ENCODE measurements around the gene BCAS4.

The BCAS4 gene

DNA sequence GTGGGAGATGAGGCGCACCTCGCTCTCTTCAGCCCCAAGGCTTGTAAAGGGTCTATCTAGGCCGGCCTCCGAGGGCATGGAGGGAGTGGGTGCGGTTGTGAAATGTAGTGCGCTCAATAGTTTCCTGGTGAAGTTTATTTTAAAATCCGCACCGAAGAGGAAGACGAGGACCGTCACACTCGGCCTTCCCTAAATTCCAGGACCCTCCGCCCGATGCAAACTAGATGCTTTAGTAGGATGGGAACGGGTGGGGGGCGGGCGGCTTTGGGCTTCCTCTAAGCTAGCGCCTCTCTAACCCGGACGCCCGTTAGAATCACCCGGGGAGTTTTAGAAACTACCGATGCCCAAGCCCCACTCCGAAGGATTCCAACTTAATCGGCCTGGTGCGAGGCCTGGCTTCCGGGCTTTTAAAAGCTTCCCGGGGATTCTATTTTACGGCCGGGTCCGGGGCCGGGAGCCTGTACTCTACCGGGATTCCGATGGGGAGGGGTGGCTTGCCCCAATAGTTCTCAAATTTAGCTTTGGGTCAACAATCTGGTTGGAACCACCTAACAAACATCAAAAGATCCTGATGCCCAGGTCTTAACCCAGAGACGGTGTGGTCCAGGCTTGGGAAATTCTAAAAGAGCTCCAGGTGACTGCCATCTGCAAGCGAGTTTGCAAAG, 548 bp upstream of the BCAS4 start:
- no peak overlapping the region for H3K18ac ChIP-seq (ENCODE audit: low read length)
- peak overlapping the region; percentile 26 to 95 for H3K4me3 ChIP-seq (ENCODE audit: low read length in 2 of 2)
- H3K23ac ChIP-seq (ENCODE audit: low read depth, low read length, poor library complexity): no peak overlapping the region
- H3K27ac ChIP-seq (replicated peaks; ENCODE audit: low read length): no peak overlapping the region
- peak overlapping the region; percentile 97 for H2AFZ ChIP-seq (ENCODE audit: low read length)
- H3K79me1 ChIP-seq (ENCODE audit: low read depth, low read length): peaks cover 3% of the 10 kb centered on the region
- no peak overlapping the region for H2BK12ac ChIP-seq (ENCODE audit: low read length)
- no peak overlapping the region for H2BK5ac ChIP-seq (ENCODE audit: low read length)
- H3K4me2 ChIP-seq (ENCODE audit: insufficient read depth, low read length, poor library complexity, severe bottlenecking): peak overlapping the region; percentile 71
- H2AK5ac ChIP-seq (ENCODE audit: low read depth, low read length): no peak overlapping the region
- DNase-seq (ENCODE audit: low spot score): no peak
- no peaks in the 10 kb centered on the region for H3K27me3 ChIP-seq (ENCODE audit: control insufficient read depth in 3 of 3, insufficient read depth in 3 of 3, low read depth in 1 of 3, low read length in 3 of 3)
- H3K4ac ChIP-seq (ENCODE audit: low read length): no peak overlapping the region
- H3K14ac ChIP-seq (ENCODE audit: low read length): no peak overlapping the region
- H3K9ac ChIP-seq (ENCODE audit: low read depth, low read length, poor library complexity): no peak overlapping the region
- no peak overlapping the region for H4K91ac ChIP-seq (ENCODE audit: low read depth, low read length, poor library complexity)
- H2BK15ac ChIP-seq (ENCODE audit: low read length): no peak overlapping the region
- H4K8ac ChIP-seq (ENCODE audit: low read depth, low read length): no peak overlapping the region
- peaks cover 5 to 9% of the 10 kb centered on the region in 2 donors for H3K4me1 ChIP-seq (ENCODE audit: control insufficient read depth in 2 of 2, insufficient read depth in 1 of 2, low read depth in 1 of 2, low read length in 2 of 2)
- no peaks in the 10 kb centered on the region for H3K9me3 ChIP-seq (replicated peaks in 1 of 2; ENCODE audit: control insufficient read depth in 2 of 2, insufficient read depth in 1 of 2, low read depth in 1 of 2, low read length in 2 of 2)
- no peaks in the 10 kb centered on the region for H3K36me3 ChIP-seq (replicated peaks in 1 of 2; ENCODE audit: control insufficient read depth in 2 of 2, insufficient read depth in 2 of 2, low read length in 2 of 2)
- no CpG with 5 or more reads among the region's 35 CpGs for WGBS, 2 donors (ENCODE audit: extremely low coverage in 2 of 2, insufficient read length in 2 of 2, insufficient replicate concordance in 1 of 2)
- no peak overlapping the region for H2BK120ac ChIP-seq (ENCODE audit: low read depth, low read length)

- Histone ChIP-seq H3K23ac (ENCODE audit: low read depth, low read length, poor library complexity) (no peak overlapping the region), H3K9me3 (replicated peaks in 1 of 2; ENCODE audit: control insufficient read depth in 2 of 2, insufficient read depth in 1 of 2, low read depth in 1 of 2, low read length in 2 of 2) (no peaks in the 10 kb centered on the region), H3K4me1 (ENCODE audit: control insufficient read depth in 2 of 2, insufficient read depth in 1 of 2, low read depth in 1 of 2, low read length in 2 of 2) (peaks cover 1 to 2% of the 10 kb centered on the region in 2 donors), H3K79me1 (ENCODE audit: low read depth, low read length) (peaks cover 5% of the 10 kb centered on the region), H2BK12ac (ENCODE audit: low read length) (no peak overlapping the region), H2AFZ (ENCODE audit: low read length) (no peak overlapping the region), H3K27ac (replicated peaks; ENCODE audit: low read length) (no peak overlapping the region), H4K91ac (ENCODE audit: low read depth, low read length, poor library complexity) (no peak overlapping the region), H2BK15ac (ENCODE audit: low read length) (no peak overlapping the region), H2BK120ac (ENCODE audit: low read depth, low read length) (no peak overlapping the region), H2BK5ac (ENCODE audit: low read length) (no peak overlapping the region), H3K14ac (ENCODE audit: low read length) (no peak overlapping the region), H3K36me3 (replicated peaks in 1 of 2; ENCODE audit: control insufficient read depth in 2 of 2, insufficient read depth in 2 of 2, low read length in 2 of 2) (no peaks in the 10 kb centered on the region), H3K18ac (ENCODE audit: low read length) (no peak overlapping the region), H3K27me3 (ENCODE audit: control insufficient read depth in 3 of 3, insufficient read depth in 3 of 3, low read depth in 1 of 3, low read length in 3 of 3) (no peaks in the 10 kb centered on the region), H2AK5ac (ENCODE audit: low read depth, low read length) (no peak overlapping the region), H4K8ac (ENCODE audit: low read depth, low read length) (no peak overlapping the region), H3K4ac (ENCODE audit: low read length) (no peak overlapping the region), H3K4me3 (ENCODE audit: low read length in 2 of 2) (no peak overlapping the region), H3K4me2 (ENCODE audit: insufficient read depth, low read length, poor library complexity, severe bottlenecking) (no peak overlapping the region), H3K9ac (ENCODE audit: low read depth, low read length, poor library complexity) (no peak overlapping the region)
- WGBS, 2 donors (ENCODE audit: extremely low coverage in 2 of 2, insufficient read length in 2 of 2, insufficient replicate concordance in 1 of 2): no CpG with 5 or more reads among the region's 4 CpGs
- DNase-seq (ENCODE audit: low spot score): no peak
Measured at GRCh38 chr20:50797142-50797541, 2.3 kb downstream of the BCAS4 start.

GRCh38 chr20:50798650-50799049, 3.8 kb downstream of the BCAS4 start:
- DNase-seq (ENCODE audit: low spot score): no peak
- no peak overlapping the region for H3K4me2 ChIP-seq (ENCODE audit: insufficient read depth, low read length, poor library complexity, severe bottlenecking)
- peaks cover 5% of the 10 kb centered on the region for H3K79me1 ChIP-seq (ENCODE audit: low read depth, low read length)
- WGBS, 2 donors (ENCODE audit: extremely low coverage in 2 of 2, insufficient read length in 2 of 2, insufficient replicate concordance in 1 of 2): no CpG with 5 or more reads among the region's 7 CpGs
- no peak overlapping the region for H4K8ac ChIP-seq (ENCODE audit: low read depth, low read length)
- H3K4ac ChIP-seq (ENCODE audit: low read length): no peak overlapping the region
- H3K4me3 ChIP-seq (ENCODE audit: low read length in 2 of 2): no peak overlapping the region
- H3K4me1 ChIP-seq (ENCODE audit: control insufficient read depth in 2 of 2, insufficient read depth in 1 of 2, low read depth in 1 of 2, low read length in 2 of 2): peaks cover 1 to 2% of the 10 kb centered on the region in 2 donors
- no peak overlapping the region for H3K14ac ChIP-seq (ENCODE audit: low read length)
- no peak overlapping the region for H3K9ac ChIP-seq (ENCODE audit: low read depth, low read length, poor library complexity)
- no peak overlapping the region for H4K91ac ChIP-seq (ENCODE audit: low read depth, low read length, poor library complexity)
- no peaks in the 10 kb centered on the region for H3K36me3 ChIP-seq (replicated peaks in 1 of 2; ENCODE audit: control insufficient read depth in 2 of 2, insufficient read depth in 2 of 2, low read length in 2 of 2)
- H2BK120ac ChIP-seq (ENCODE audit: low read depth, low read length): no peak overlapping the region
- H2BK5ac ChIP-seq (ENCODE audit: low read length): no peak overlapping the region
- H3K23ac ChIP-seq (ENCODE audit: low read depth, low read length, poor library complexity): no peak overlapping the region
- H3K27me3 ChIP-seq (ENCODE audit: control insufficient read depth in 3 of 3, insufficient read depth in 3 of 3, low read depth in 1 of 3, low read length in 3 of 3): no peaks in the 10 kb centered on the region
- no peaks in the 10 kb centered on the region for H3K9me3 ChIP-seq (replicated peaks in 1 of 2; ENCODE audit: control insufficient read depth in 2 of 2, insufficient read depth in 1 of 2, low read depth in 1 of 2, low read length in 2 of 2)
- H2BK15ac ChIP-seq (ENCODE audit: low read length): no peak overlapping the region
- H2AFZ ChIP-seq (ENCODE audit: low read length): no peak overlapping the region
- H2BK12ac ChIP-seq (ENCODE audit: low read length): peak overlapping the region; percentile 24
- H2AK5ac ChIP-seq (ENCODE audit: low read depth, low read length): no peak overlapping the region
- H3K27ac ChIP-seq (replicated peaks; ENCODE audit: low read length): no peak overlapping the region
- no peak overlapping the region for H3K18ac ChIP-seq (ENCODE audit: low read length)

- H3K27ac ChIP-seq (replicated peaks; ENCODE audit: low read length): no peak overlapping the region
- H3K9ac ChIP-seq (ENCODE audit: low read depth, low read length, poor library complexity): no peak overlapping the region
- H4K91ac ChIP-seq (ENCODE audit: low read depth, low read length, poor library complexity): no peak overlapping the region
- no peak overlapping the region for H4K8ac ChIP-seq (ENCODE audit: low read depth, low read length)
- no CpG with 5 or more reads among the region's 13 CpGs for WGBS, 2 donors (ENCODE audit: extremely low coverage in 2 of 2, insufficient read length in 2 of 2, insufficient replicate concordance in 1 of 2)
- H3K4me1 ChIP-seq (ENCODE audit: control insufficient read depth in 2 of 2, insufficient read depth in 1 of 2, low read depth in 1 of 2, low read length in 2 of 2): peaks cover 0 to 1% of the 10 kb centered on the region in 2 donors
- H3K9me3 ChIP-seq (replicated peaks in 1 of 2; ENCODE audit: control insufficient read depth in 2 of 2, insufficient read depth in 1 of 2, low read depth in 1 of 2, low read length in 2 of 2): no peaks in the 10 kb centered on the region
- no peak overlapping the region for H2BK15ac ChIP-seq (ENCODE audit: low read length)
- H3K36me3 ChIP-seq (replicated peaks in 1 of 2; ENCODE audit: control insufficient read depth in 2 of 2, insufficient read depth in 2 of 2, low read length in 2 of 2): no peaks in the 10 kb centered on the region
- H3K18ac ChIP-seq (ENCODE audit: low read length): no peak overlapping the region
- no peak for DNase-seq (ENCODE audit: low spot score)
- no peaks in the 10 kb centered on the region for H3K27me3 ChIP-seq (ENCODE audit: control insufficient read depth in 3 of 3, insufficient read depth in 3 of 3, low read depth in 1 of 3, low read length in 3 of 3)
- no peak overlapping the region for H2AFZ ChIP-seq (ENCODE audit: low read length)
- H3K4ac ChIP-seq (ENCODE audit: low read length): no peak overlapping the region
- H2BK12ac ChIP-seq (ENCODE audit: low read length): no peak overlapping the region
- no peak overlapping the region for H3K4me2 ChIP-seq (ENCODE audit: insufficient read depth, low read length, poor library complexity, severe bottlenecking)
- H3K14ac ChIP-seq (ENCODE audit: low read length): no peak overlapping the region
- no peak overlapping the region for H2BK120ac ChIP-seq (ENCODE audit: low read depth, low read length)
- no peak overlapping the region for H2AK5ac ChIP-seq (ENCODE audit: low read depth, low read length)
- H3K79me1 ChIP-seq (ENCODE audit: low read depth, low read length): peaks cover 5% of the 10 kb centered on the region
- H3K23ac ChIP-seq (ENCODE audit: low read depth, low read length, poor library complexity): peak overlapping the region; percentile 0
- no peak overlapping the region for H3K4me3 ChIP-seq (ENCODE audit: low read length in 2 of 2)
- H2BK5ac ChIP-seq (ENCODE audit: low read length): no peak overlapping the region
Measured at GRCh38 chr20:50799176-50799889, 4.5 kb downstream of the BCAS4 start.

Data from neuronal stem cell (in vitro differentiated cells).